Parathyroid adenoma (tissue), 2 donors: Measurements from ENCODE around the gene TOMM7.

ENCODE experiments used
- H2AFZ ChIP-seq: fragments of 300-600 bp; sonication (generic); one replicate; pipeline ENCODE4 v1.7.0; 2017; ENCODE audit warnings: antibody characterized with exemption, mild to moderate bottlenecking
- H3K27ac ChIP-seq: fragments of 300-600 bp; sonication (generic); one replicate; pipeline ENCODE4 v1.7.0; 2017
- H3K27me3 ChIP-seq: fragments of 300-600 bp; sonication (generic); one replicate; pipeline ENCODE4 v1.7.0; 2017; ENCODE audit warnings: low read length; ENCODE audit not compliant: control insufficient read depth, insufficient read depth
- H3K36me3 ChIP-seq: fragments of 300-600 bp; sonication (generic); one replicate; pipeline ENCODE4 v1.7.0; 2017; ENCODE audit warnings: low read length; ENCODE audit not compliant: control insufficient read depth, insufficient read depth
- H3K4me1 ChIP-seq: fragments of 300-600 bp; sonication (generic); one replicate; pipeline ENCODE4 v1.7.0; 2017; ENCODE audit warnings: control low read depth
- H3K4me2 ChIP-seq: fragments of 300-600 bp; sonication (generic); one replicate; pipeline ENCODE4 v1.7.0; 2017; ENCODE audit warnings: low read length
- H3K4me3 ChIP-seq: fragments of 300-600 bp; sonication (generic); one replicate; pipeline ENCODE4 v1.7.0; 2017; ENCODE audit warnings: low read depth, low read length
- H3K79me2 ChIP-seq: fragments of 300-600 bp; sonication (generic); one replicate; pipeline ENCODE4 v1.7.0; 2017; ENCODE audit warnings: control low read depth
- H3K9ac ChIP-seq: fragments of 300-600 bp; sonication (generic); one replicate; pipeline ENCODE4 v1.7.0; 2017; ENCODE audit warnings: mild to moderate bottlenecking
- H3K9me3 ChIP-seq: fragments of 300-600 bp; sonication (generic); one replicate; pipeline ENCODE4 v1.7.0; 2017; ENCODE audit warnings: low read length; ENCODE audit not compliant: control insufficient read depth
- TF ChIP-seq, protein P1 (sequence below): fragments of 300-600 bp; sonication (generic); IDR thresholded peaks from one replicate; pipeline ENCODE4 v1.7.0; 2017; ENCODE audit warnings: antibody characterized with exemption, mild to moderate bottlenecking
- donor health status: primary hyperparathyroidism.

Gene TOMM7

GRCh38 chr7:22776964-22777363 is 45.7 kb downstream of the TOMM7 start:
- no peak overlapping the region for H3K4me3 ChIP-seq
- TF ChIP-seq, protein P1, sequence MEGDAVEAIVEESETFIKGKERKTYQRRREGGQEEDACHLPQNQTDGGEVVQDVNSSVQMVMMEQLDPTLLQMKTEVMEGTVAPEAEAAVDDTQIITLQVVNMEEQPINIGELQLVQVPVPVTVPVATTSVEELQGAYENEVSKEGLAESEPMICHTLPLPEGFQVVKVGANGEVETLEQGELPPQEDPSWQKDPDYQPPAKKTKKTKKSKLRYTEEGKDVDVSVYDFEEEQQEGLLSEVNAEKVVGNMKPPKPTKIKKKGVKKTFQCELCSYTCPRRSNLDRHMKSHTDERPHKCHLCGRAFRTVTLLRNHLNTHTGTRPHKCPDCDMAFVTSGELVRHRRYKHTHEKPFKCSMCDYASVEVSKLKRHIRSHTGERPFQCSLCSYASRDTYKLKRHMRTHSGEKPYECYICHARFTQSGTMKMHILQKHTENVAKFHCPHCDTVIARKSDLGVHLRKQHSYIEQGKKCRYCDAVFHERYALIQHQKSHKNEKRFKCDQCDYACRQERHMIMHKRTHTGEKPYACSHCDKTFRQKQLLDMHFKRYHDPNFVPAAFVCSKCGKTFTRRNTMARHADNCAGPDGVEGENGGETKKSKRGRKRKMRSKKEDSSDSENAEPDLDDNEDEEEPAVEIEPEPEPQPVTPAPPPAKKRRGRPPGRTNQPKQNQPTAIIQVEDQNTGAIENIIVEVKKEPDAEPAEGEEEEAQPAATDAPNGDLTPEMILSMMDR = no peak
- no peaks in the 10 kb centered on the region for H3K27me3 ChIP-seq
- no peak overlapping the region for H2AFZ ChIP-seq
- no peak overlapping the region for H3K4me2 ChIP-seq
- H3K9ac ChIP-seq = no peak overlapping the region
- H3K79me2 ChIP-seq = no peaks in the 10 kb centered on the region
- H3K27ac ChIP-seq = no peak overlapping the region
- no peaks in the 10 kb centered on the region for H3K36me3 ChIP-seq
- no peaks in the 10 kb centered on the region for H3K9me3 ChIP-seq
- H3K4me1 ChIP-seq = no peaks in the 10 kb centered on the region

DNA sequence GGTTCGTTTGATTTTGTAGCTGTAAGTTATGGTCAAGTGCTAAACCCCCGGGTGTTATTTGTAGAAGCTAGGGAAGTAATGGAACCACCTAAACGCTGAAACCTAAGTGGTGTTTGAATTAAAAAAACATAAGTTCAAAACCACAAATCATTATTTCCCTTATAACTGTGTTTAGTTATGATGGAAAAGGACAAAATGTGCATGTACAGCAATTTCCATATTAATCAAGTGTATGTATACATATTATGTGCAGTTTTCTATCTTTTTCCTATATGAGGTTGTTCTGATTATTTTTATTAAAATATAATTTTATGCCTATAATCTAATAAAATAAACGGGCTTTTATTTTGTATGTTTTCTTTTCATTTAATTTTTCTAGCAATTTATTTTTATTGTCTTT is 49.8 kb downstream of the TOMM7 start:
- Histone ChIP-seq H3K9ac (no peak overlapping the region), H3K27me3 (no peaks in the 10 kb centered on the region), H3K27ac (no peak overlapping the region), H2AFZ (no peak overlapping the region), H3K4me3 (no peak overlapping the region), H3K4me1 (no peaks in the 10 kb centered on the region), H3K79me2 (no peaks in the 10 kb centered on the region), H3K4me2 (no peak overlapping the region), H3K9me3 (no peaks in the 10 kb centered on the region), H3K36me3 (no peaks in the 10 kb centered on the region)
- TF ChIP-seq, protein P1 = no peak

GRCh38 chr7:22771872-22772228 is 50.8 kb downstream of the TOMM7 start:
- H3K27me3 ChIP-seq = no peaks in the 10 kb centered on the region
- H2AFZ ChIP-seq = no peak overlapping the region
- no peaks in the 10 kb centered on the region for H3K79me2 ChIP-seq
- H3K4me1 ChIP-seq = no peaks in the 10 kb centered on the region
- no peak overlapping the region for H3K4me3 ChIP-seq
- H3K36me3 ChIP-seq = no peaks in the 10 kb centered on the region
- H3K9ac ChIP-seq = no peak overlapping the region
- H3K27ac ChIP-seq = no peak overlapping the region
- H3K4me2 ChIP-seq = no peak overlapping the region
- TF ChIP-seq, protein P1 = no peak
- no peaks in the 10 kb centered on the region for H3K9me3 ChIP-seq

GRCh38 chr7:22771194-22771871 is 51.3 kb downstream of the TOMM7 start:
- Histone ChIP-seq H3K4me3 (no peak overlapping the region), H3K4me1 (no peaks in the 10 kb centered on the region), H3K4me2 (no peak overlapping the region), H3K79me2 (no peaks in the 10 kb centered on the region), H3K27me3 (no peaks in the 10 kb centered on the region), H2AFZ (no peak overlapping the region), H3K9ac (no peak overlapping the region), H3K36me3 (no peaks in the 10 kb centered on the region), H3K9me3 (no peaks in the 10 kb centered on the region), H3K27ac (no peak overlapping the region)
- TF ChIP-seq, protein P1 = no peak

- Histone ChIP-seq H3K4me1 (no peaks in the 10 kb centered on the region), H3K36me3 (no peaks in the 10 kb centered on the region), H3K9ac (no peak overlapping the region), H3K4me3 (no peak overlapping the region), H3K4me2 (no peak overlapping the region), H3K9me3 (no peaks in the 10 kb centered on the region), H3K27ac (no peak overlapping the region), H3K27me3 (no peaks in the 10 kb centered on the region), H2AFZ (no peak overlapping the region), H3K79me2 (no peaks in the 10 kb centered on the region)
- TF ChIP-seq, protein P1 = no peak
These were observed 57.0 kb downstream of the TOMM7 start for GRCh38 chr7:22765609-22766008.
